ENCODE measurements around the gene SF3B3. TPM values are rescaled to one million over a fixed set of nuclear protein-coding genes. Genes with fewer than 3 reads are reported as not detected.

SF3B3 gene
- total and polyA plus RNA-seq, 2 donors (not counting 1 experiment from before 2014, with no cell fraction given): 89.2 to 107 TPM

- no peaks in the 10 kb centered on the region for H3K27me3 ChIP-seq (ENCODE audit: control insufficient read depth, insufficient read depth, low read length)
- TF ChIP-seq EZH2 (IDR thresholded peaks at IDR 0.05; ENCODE audit: low read length, missing control alignments) (no peak), CTCF (conservative IDR thresholded peaks at IDR 0.05 in 1 of 2, IDR thresholded peaks at IDR 0.05 in 1 of 2; ENCODE audit: low read depth in 1 of 2, low read length in 2 of 2) (no peak)
- no peak overlapping the region for H3K4me3 ChIP-seq (replicated peaks in 1 of 4; ENCODE audit: control extremely low read depth in 1 of 4, insufficient read depth in 1 of 4, low read depth in 3 of 4, low read length in 4 of 4)
- DNase-seq (ENCODE audit: low read depth in 2 of 2): no peak
- peaks cover 2% of the 10 kb centered on the region for H4K20me1 ChIP-seq (ENCODE audit: control insufficient read depth, extremely low read depth, insufficient read depth, low read length)
- peaks cover 37% of the 10 kb centered on the region for H3K36me3 ChIP-seq (ENCODE audit: control insufficient read depth, insufficient read depth, low read length)
- H2AFZ ChIP-seq (ENCODE audit: low read length): no peak overlapping the region
- no peak overlapping the region for H3K9ac ChIP-seq (ENCODE audit: insufficient read depth, low read length)
- peaks cover 10% of the 10 kb centered on the region for H3K4me1 ChIP-seq (ENCODE audit: control insufficient read depth, extremely low read depth, insufficient read depth, low read length)
- peaks cover 52% of the 10 kb centered on the region for H3K79me2 ChIP-seq (ENCODE audit: control insufficient read depth, insufficient read depth, low read length)
- H3K9me3 ChIP-seq (ENCODE audit: control insufficient read depth, insufficient read depth, low read depth, low read length): no peaks in the 10 kb centered on the region
- H3K4me2 ChIP-seq (ENCODE audit: extremely low read depth, insufficient read depth, low read length): no peak overlapping the region
- H3K27ac ChIP-seq (ENCODE audit: insufficient read depth, low read length): no peak overlapping the region
Measured at GRCh38 chr16:70548936-70549335, 25.3 kb downstream of the SF3B3 start.

DNA sequence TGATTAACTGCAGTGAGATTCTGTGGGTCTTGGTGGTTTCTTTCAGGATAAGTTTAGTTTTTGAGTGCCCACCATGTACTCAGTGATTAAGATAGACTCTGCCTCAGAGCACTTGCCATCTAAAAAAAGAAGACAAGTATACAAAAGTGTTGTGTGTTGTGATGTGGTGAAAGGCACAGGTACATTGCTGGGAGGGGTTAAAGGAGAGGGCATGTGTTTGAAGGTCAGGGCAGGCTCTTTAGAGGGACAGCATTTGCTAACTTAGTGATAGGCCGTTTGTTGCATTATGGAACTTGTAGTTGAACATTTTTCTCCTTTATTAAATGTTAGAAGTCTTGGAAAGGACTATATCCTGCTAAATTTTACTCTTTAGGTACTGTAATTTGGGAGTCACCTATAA, 26.5 kb downstream of the SF3B3 start:
- H3K27ac ChIP-seq (ENCODE audit: insufficient read depth, low read length): no peak overlapping the region
- no peak overlapping the region for H3K9ac ChIP-seq (ENCODE audit: insufficient read depth, low read length)
- no peaks in the 10 kb centered on the region for H3K27me3 ChIP-seq (ENCODE audit: control insufficient read depth, insufficient read depth, low read length)
- TF ChIP-seq CTCF (conservative IDR thresholded peaks at IDR 0.05 in 1 of 2, IDR thresholded peaks at IDR 0.05 in 1 of 2; ENCODE audit: low read depth in 1 of 2, low read length in 2 of 2) (no peak), EZH2 (IDR thresholded peaks at IDR 0.05; ENCODE audit: low read length, missing control alignments) (no peak)
- H3K36me3 ChIP-seq (ENCODE audit: control insufficient read depth, insufficient read depth, low read length): peaks cover 35% of the 10 kb centered on the region
- DNase-seq (ENCODE audit: low read depth in 2 of 2): no peak
- H4K20me1 ChIP-seq (ENCODE audit: control insufficient read depth, extremely low read depth, insufficient read depth, low read length): peaks cover 2% of the 10 kb centered on the region
- H3K4me3 ChIP-seq (replicated peaks in 1 of 4; ENCODE audit: control extremely low read depth in 1 of 4, insufficient read depth in 1 of 4, low read depth in 3 of 4, low read length in 4 of 4): no peak overlapping the region
- no peak overlapping the region for H3K4me2 ChIP-seq (ENCODE audit: extremely low read depth, insufficient read depth, low read length)
- H3K79me2 ChIP-seq (ENCODE audit: control insufficient read depth, insufficient read depth, low read length): peaks cover 52% of the 10 kb centered on the region
- H3K9me3 ChIP-seq (ENCODE audit: control insufficient read depth, insufficient read depth, low read depth, low read length): no peaks in the 10 kb centered on the region
- H2AFZ ChIP-seq (ENCODE audit: low read length): no peak overlapping the region
- H3K4me1 ChIP-seq (ENCODE audit: control insufficient read depth, extremely low read depth, insufficient read depth, low read length): peaks cover 14% of the 10 kb centered on the region

DNA sequence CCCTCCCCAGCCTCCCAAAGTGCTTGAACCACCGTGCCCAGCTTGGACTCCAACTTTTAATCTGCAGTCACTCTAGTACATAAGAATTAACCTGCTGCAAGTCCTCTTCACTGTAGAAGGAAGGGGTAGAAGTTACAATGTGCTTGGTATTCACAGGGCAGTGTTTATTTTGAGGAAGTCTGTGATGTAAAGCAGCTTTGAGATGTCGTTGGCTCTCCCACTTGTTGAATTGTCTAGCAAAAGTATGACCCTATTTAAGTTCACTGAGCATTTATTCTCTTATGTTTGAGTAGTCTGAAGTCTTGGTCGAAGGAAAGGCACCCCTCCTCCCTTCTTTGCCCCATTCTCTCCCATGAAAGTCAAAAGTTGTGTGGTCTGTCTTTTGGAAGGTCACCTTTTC, 28.2 kb downstream of the SF3B3 start:
- peaks cover 31% of the 10 kb centered on the region for H3K36me3 ChIP-seq (ENCODE audit: control insufficient read depth, insufficient read depth, low read length)
- peaks cover 14% of the 10 kb centered on the region for H3K4me1 ChIP-seq (ENCODE audit: control insufficient read depth, extremely low read depth, insufficient read depth, low read length)
- no peak overlapping the region for H3K4me2 ChIP-seq (ENCODE audit: extremely low read depth, insufficient read depth, low read length)
- no peaks in the 10 kb centered on the region for H4K20me1 ChIP-seq (ENCODE audit: control insufficient read depth, extremely low read depth, insufficient read depth, low read length)
- DNase-seq (ENCODE audit: low read depth in 2 of 2): peak in 1 of 2 donors; percentile 38
- H3K9ac ChIP-seq (ENCODE audit: insufficient read depth, low read length): no peak overlapping the region
- no peak overlapping the region for H2AFZ ChIP-seq (ENCODE audit: low read length)
- H3K9me3 ChIP-seq (ENCODE audit: control insufficient read depth, insufficient read depth, low read depth, low read length): no peaks in the 10 kb centered on the region
- TF ChIP-seq CTCF (conservative IDR thresholded peaks at IDR 0.05 in 1 of 2, IDR thresholded peaks at IDR 0.05 in 1 of 2; ENCODE audit: low read depth in 1 of 2, low read length in 2 of 2) (no peak), EZH2 (IDR thresholded peaks at IDR 0.05; ENCODE audit: low read length, missing control alignments) (no peak)
- no peak overlapping the region for H3K4me3 ChIP-seq (replicated peaks in 1 of 4; ENCODE audit: control extremely low read depth in 1 of 4, insufficient read depth in 1 of 4, low read depth in 3 of 4, low read length in 4 of 4)
- no peaks in the 10 kb centered on the region for H3K27me3 ChIP-seq (ENCODE audit: control insufficient read depth, insufficient read depth, low read length)
- H3K79me2 ChIP-seq (ENCODE audit: control insufficient read depth, insufficient read depth, low read length): peaks cover 41% of the 10 kb centered on the region
- no peak overlapping the region for H3K27ac ChIP-seq (ENCODE audit: insufficient read depth, low read length)
